ENCODE results near the gene NEDD4L. TPM values are rescaled to one million over a fixed set of nuclear protein-coding genes. Genes with fewer than 3 reads are reported as not detected.

NEDD4L gene
- polyA plus RNA-seq, 1 experiment = 14.1 TPM

GRCh38 chr18:58136879-58137278 is 92.9 kb downstream of the NEDD4L start:
- POLR2A ChIA-PET = interaction anchor here (1.2 kb wide), 1 partner anchor 40 kb away, joined by 3 read pairs; no protein-coding TSS in a partner anchor
- H3K36me3 ChIP-seq (ENCODE audit: control insufficient read depth, insufficient read depth, low read length) = no peaks in the 10 kb centered on the region
- DNase-seq (ENCODE audit: low read depth) = no peak
- CTCF ChIA-PET = interaction anchor here (0.6 to 4.6 kb wide), 10 partner anchors 9 to 368 kb away, joined by 3 to 22 read pairs (median 6); partner anchors contain the start of gene NEDD4L
- H3K4me3 ChIP-seq (ENCODE audit: low read depth, low read length) = no peak overlapping the region
- no peaks in the 10 kb centered on the region; the same call in none of the 2 replicates for H3K27me3 ChIP-seq (ENCODE audit: control insufficient read depth, insufficient read depth, low read length)
- no peak for TF ChIP-seq CTCF (IDR thresholded peaks at IDR 0.05; ENCODE audit: insufficient read depth, low read depth, low read length)

GRCh38 chr18:58139459-58140386 is 95.7 kb downstream of the NEDD4L start:
- H3K36me3 ChIP-seq (ENCODE audit: control insufficient read depth, insufficient read depth, low read length) = no peaks in the 10 kb centered on the region
- TF ChIP-seq CTCF (IDR thresholded peaks at IDR 0.05; ENCODE audit: insufficient read depth, low read depth, low read length) = no peak
- CTCF ChIA-PET = interaction anchor here (1.0 kb wide), 1 partner anchor 9 kb away, joined by 3 read pairs; no protein-coding TSS in a partner anchor
- no peak overlapping the region for H3K4me3 ChIP-seq (ENCODE audit: low read depth, low read length)
- no peak for DNase-seq (ENCODE audit: low read depth)
- H3K27me3 ChIP-seq (ENCODE audit: control insufficient read depth, insufficient read depth, low read length) = peaks cover 2% of the 10 kb centered on the region; the same call in 1 of the 2 replicates
- POLR2A ChIA-PET = no interaction called here

- no peak for TF ChIP-seq CTCF (IDR thresholded peaks at IDR 0.05; ENCODE audit: insufficient read depth, low read depth, low read length)
- DNase-seq (ENCODE audit: low read depth) = no peak
- H3K36me3 ChIP-seq (ENCODE audit: control insufficient read depth, insufficient read depth, low read length) = no peaks in the 10 kb centered on the region
- H3K27me3 ChIP-seq (ENCODE audit: control insufficient read depth, insufficient read depth, low read length) = peaks cover 2% of the 10 kb centered on the region; the same call in 1 of the 2 replicates
- ChIA-PET CTCF (no interaction called here), POLR2A (no interaction called here)
- H3K4me3 ChIP-seq (ENCODE audit: low read depth, low read length) = no peak overlapping the region
Measured at GRCh38 chr18:58140387-58141325, 96.6 kb downstream of the NEDD4L start.

- POLR2A ChIA-PET = no interaction called here
- CTCF ChIA-PET = interaction anchor here (0.6 to 2.0 kb wide), 6 partner anchors 17 to 621 kb away, joined by 3 to 5 read pairs (median 4); partner anchors contain the start of gene NEDD4L
- Histone ChIP-seq H3K36me3 (ENCODE audit: control insufficient read depth, insufficient read depth, low read length) (no peaks in the 10 kb centered on the region), H3K27me3 (ENCODE audit: control insufficient read depth, insufficient read depth, low read length) (peaks cover 2% of the 10 kb centered on the region; the same call in 1 of the 2 replicates), H3K4me3 (ENCODE audit: low read depth, low read length) (no peak overlapping the region)
- DNase-seq (ENCODE audit: low read depth) = no peak
- no peak for TF ChIP-seq CTCF (IDR thresholded peaks at IDR 0.05; ENCODE audit: insufficient read depth, low read depth, low read length)
Measured at GRCh38 chr18:58143386-58143785, 99.4 kb downstream of the NEDD4L start.

Data from BJ (cell line).